ENCODE measurements around the gene SLC1A2.

GRCh38 chr11:35313760-35314153, 105.6 kb downstream of the SLC1A2 start:
- no peak for TF ChIP-seq CTCF (conservative IDR thresholded peaks at IDR 0.05; ENCODE audit: low read depth in 2 of 2)
- no peak for TF ChIP-seq EZH2 (IDR thresholded peaks at IDR 0.05; ENCODE audit: low read depth, unreplicated experiment)
- TF ChIP-seq EZH2phosphoT487 (IDR thresholded peaks at IDR 0.05; ENCODE audit: unreplicated experiment) = no peak
- no peak for TF ChIP-seq ETS1 (IDR thresholded peaks at IDR 0.05)
- TF ChIP-seq POLR2AphosphoS5 (IDR thresholded peaks at IDR 0.05; ENCODE audit: low read depth) = no peak
- TF ChIP-seq REST (IDR thresholded peaks at IDR 0.05; ENCODE audit: unreplicated experiment) = no peak
- no peak for TF ChIP-seq CREB1 (CRISPR knock-in tag; IDR thresholded peaks at IDR 0.05; ENCODE audit: low read depth)
- no peak for TF ChIP-seq JUNB (IDR thresholded peaks at IDR 0.05; ENCODE audit: unreplicated experiment)
- no peak for TF ChIP-seq ZNF331 (CRISPR knock-in tag; IDR thresholded peaks at IDR 0.05; ENCODE audit: low read depth)
- no peak for TF ChIP-seq NANOG (IDR thresholded peaks at IDR 0.05; ENCODE audit: borderline replicate concordance)

All from GM23338 (cell line).